T-cell (primary cell): ENCODE data around the gene KIAA1614. TPM values are rescaled to one million over a fixed set of nuclear protein-coding genes. Genes with fewer than 3 reads are reported as not detected.

Source experiments
- ATAC-seq, 4 experiments: fragments of 200-7000 bp in 3 of 4; fragments of 150-1000 bp in 1 of 4; cut with Tn5 transposase; replicated peaks in 1 of 4; 1 replicate in 3 of 4; 2 replicates in 1 of 4; pipeline ENCODE4 v1.10.0; 2021; ENCODE audit warnings: moderate library complexity in 3 of 4, mild to moderate bottlenecking in 2 of 4, moderate number of reproducible peaks in 1 of 4
- CTCF ChIA-PET, 2 donors: fragments of 300-600 bp; sonication (Branson Sonifier 250); formaldehyde crosslinking; loops; one replicate each; lab custom pipeline; 2022; ENCODE audit warnings: antibody characterized with exemption in 2 of 2; lab: Charles Lee
- POLR2A ChIA-PET, 2 donors: fragments of 300-600 bp; sonication (Branson Sonifier 250); formaldehyde crosslinking; loops; one replicate each; lab custom pipeline; 2022; ENCODE audit warnings: antibody characterized with exemption in 2 of 2; lab: Charles Lee
- DNase-seq, 35 experiments: peaks; one replicate each; pipeline versions ENCODE4 v3.0.0 to v3.0.0-alpha.2; 2013 to 2023
- H3K27ac ChIP-seq: one replicate; pipeline ENCODE4 v1.5.1; 2013; ENCODE audit warnings: low read length
- H3K27me3 ChIP-seq, 2 experiments: replicated peaks in 1 of 2; 1 replicate in 1 of 2; 2 replicates in 1 of 2; pipeline versions ENCODE4 v1.6.1 to v1.7.0; 2013; ENCODE audit warnings: low read length in 1 of 2, mixed read lengths in 1 of 2; ENCODE audit not compliant: control insufficient read depth in 2 of 2, insufficient read depth in 2 of 2; ENCODE audit errors: extremely low read depth in 1 of 2
- H3K36me3 ChIP-seq, 2 donors: 1 replicate in 1 of 2; 2 replicates in 1 of 2; pipeline versions ENCODE4 v1.6.1 to v1.7.0; 2013; ENCODE audit warnings: low read length in 1 of 2; ENCODE audit not compliant: control insufficient read depth in 2 of 2, insufficient read depth in 1 of 2; ENCODE audit errors: extremely low read depth in 1 of 2
- H3K4me1 ChIP-seq, 2 experiments: 1 replicate in 1 of 2; 2 replicates in 1 of 2; pipeline versions ENCODE4 v1.6.1 to v1.7.0; 2013; ENCODE audit warnings: low read length in 2 of 2, mixed read lengths in 1 of 2; ENCODE audit not compliant: insufficient read depth in 2 of 2, control insufficient read depth in 1 of 2; ENCODE audit errors: extremely low read depth in 1 of 2
- H3K4me3 ChIP-seq, 2 donors: 1 replicate in 1 of 2; 2 replicates in 1 of 2; pipeline versions ENCODE4 v1.5.1 to v1.7.0; 2013; ENCODE audit warnings: mild to moderate bottlenecking in 2 of 2, low read length in 1 of 2, moderate library complexity in 1 of 2; ENCODE audit not compliant: control insufficient read depth in 1 of 2; ENCODE audit errors: extremely low read depth in 1 of 2
- H3K9me3 ChIP-seq: 2 replicates; pipeline ENCODE4 v1.7.0; 2013
- H3K27ac Mint-ChIP-seq, 2 donors: one replicate each; pipeline ENCODE4 v1.8.0; 2020 to 2021; ENCODE audit warnings: mild to moderate bottlenecking in 2 of 2, mixed read lengths in 2 of 2
- H3K27me3 Mint-ChIP-seq, 2 donors: one replicate each; pipeline ENCODE4 v1.8.0; 2021 to 2022; ENCODE audit warnings: mixed read lengths in 2 of 2
- H3K36me3 Mint-ChIP-seq: one replicate; pipeline ENCODE4 v1.8.0; 2021; ENCODE audit warnings: mixed read lengths
- H3K4me1 Mint-ChIP-seq, 3 donors: one replicate each; pipeline ENCODE4 v1.8.0; 2020 to 2022; ENCODE audit warnings: mixed read lengths in 3 of 3, mild to moderate bottlenecking in 1 of 3
- H3K4me3 Mint-ChIP-seq, 3 donors: one replicate each; pipeline ENCODE4 v1.8.0; 2020 to 2022; ENCODE audit warnings: mild to moderate bottlenecking in 3 of 3, mixed read lengths in 3 of 3, moderate library complexity in 3 of 3
- H3K9me3 Mint-ChIP-seq, 3 donors: one replicate each; pipeline ENCODE4 v1.8.0; 2020 to 2022; ENCODE audit warnings: mixed read lengths in 3 of 3
- WGBS: methylation state at CpG from one replicate; pipeline ENCODE4 v1.1.5; 2013; ENCODE audit warnings: missing lambda C conversion rate; ENCODE audit not compliant: insufficient coverage; 5-methylcytosine and 5-hydroxymethylcytosine counted together
- total RNA-seq, 35 experiments: library from RNA in 6 of 35; stranded (reverse) in 6 of 35; fragments of 120-200 nt in 1 of 35; gene quantifications; one replicate each; pipeline versions ENCODE4 v1.2.1 to v1.2.4 and lab custom pipeline; 2013 to 2026

Gene KIAA1614
- total RNA-seq, 5 donors from 2014 or later (not counting 1 experiment from before 2014, with no cell fraction given): 0.05 to 0.38 (median 0.20) TPM

DNA sequence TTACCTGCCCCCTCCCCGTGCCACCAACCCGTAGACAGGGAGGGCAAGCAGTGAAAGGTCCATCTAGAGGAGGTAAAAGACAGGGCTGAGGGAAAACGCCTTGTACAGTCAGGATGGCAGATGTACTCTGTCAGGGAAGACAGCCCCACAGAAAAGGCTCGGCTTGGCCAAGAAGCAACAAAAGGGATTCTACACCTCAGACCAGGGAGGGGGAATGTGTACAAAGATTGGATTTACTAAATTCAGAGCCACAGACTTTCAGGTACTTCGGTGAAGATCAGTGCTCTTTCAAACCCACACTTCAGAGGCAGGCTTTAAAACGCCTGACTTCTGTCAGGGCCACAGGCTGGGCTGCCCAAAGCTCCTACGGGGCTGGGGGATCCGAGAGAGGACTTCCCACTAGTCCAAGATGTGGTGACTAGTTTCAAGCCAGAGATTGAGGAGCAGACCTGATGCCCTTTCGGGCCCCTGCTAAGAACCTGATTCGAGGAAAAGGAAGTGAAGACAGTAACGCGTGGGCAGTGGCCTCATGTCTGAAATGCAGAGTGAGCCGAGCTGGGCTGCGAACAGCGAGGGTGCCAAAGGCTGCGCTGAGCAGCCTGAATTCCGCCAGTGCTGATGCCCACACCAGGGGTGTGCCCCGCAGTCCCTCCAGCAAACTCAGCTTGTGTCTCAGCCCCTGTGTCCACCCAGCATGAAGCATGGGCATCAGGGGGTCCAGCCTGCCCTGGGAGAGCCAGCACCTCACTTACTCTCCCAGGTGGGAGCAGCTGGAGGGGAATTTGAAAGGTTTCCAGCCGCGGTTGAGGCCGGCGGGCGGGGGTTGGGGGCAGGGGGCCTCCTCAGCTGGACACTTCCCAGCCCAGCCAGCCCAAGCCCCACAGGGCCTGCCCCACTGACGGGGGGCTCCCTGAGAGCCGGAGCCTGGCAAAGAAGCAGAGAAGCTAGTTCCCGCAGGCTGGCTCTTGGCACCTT lies 36.2 kb downstream of the KIAA1614 start:
- Histone ChIP-seq H3K4me3 (no peak overlapping the region), H3K27ac (no peak overlapping the region), H3K9me3 (peaks cover 5% of the 10 kb centered on the region), H3K4me1 (peaks cover 0 to 7% of the 10 kb centered on the region in 2 experiments), H3K27me3 (peaks cover 0 to 3% of the 10 kb centered on the region in 2 experiments), H3K36me3 (peaks cover 0 to 5% of the 10 kb centered on the region in 2 donors)
- H3K27ac Mint-ChIP-seq: no peak overlapping the region
- no peaks in the 10 kb centered on the region for H3K27me3 Mint-ChIP-seq
- DNase-seq (no peak), ATAC-seq (no peak)
- H3K4me3 Mint-ChIP-seq: no peak overlapping the region
- WGBS: 73% methylated on average over 15 of the region's 26 CpGs
- peaks cover 39% of the 10 kb centered on the region for H3K36me3 Mint-ChIP-seq
- peaks cover 0 to 2% (median 2%) of the 10 kb centered on the region in 3 donors for H3K4me1 Mint-ChIP-seq
- ChIA-PET CTCF (interaction anchor here in 1 of 2 donors (0.6 kb wide), 1 partner anchor 470 kb away, joined by 4 read pairs; no protein-coding TSS in a partner anchor), POLR2A (interaction anchor here in 1 of 2 donors (0.6 kb wide), 1 partner anchor 525 kb away, joined by 3 read pairs; no protein-coding TSS in a partner anchor)
- H3K9me3 Mint-ChIP-seq: peaks cover 5 to 12% (median 9%) of the 10 kb centered on the region in 3 donors

DNA sequence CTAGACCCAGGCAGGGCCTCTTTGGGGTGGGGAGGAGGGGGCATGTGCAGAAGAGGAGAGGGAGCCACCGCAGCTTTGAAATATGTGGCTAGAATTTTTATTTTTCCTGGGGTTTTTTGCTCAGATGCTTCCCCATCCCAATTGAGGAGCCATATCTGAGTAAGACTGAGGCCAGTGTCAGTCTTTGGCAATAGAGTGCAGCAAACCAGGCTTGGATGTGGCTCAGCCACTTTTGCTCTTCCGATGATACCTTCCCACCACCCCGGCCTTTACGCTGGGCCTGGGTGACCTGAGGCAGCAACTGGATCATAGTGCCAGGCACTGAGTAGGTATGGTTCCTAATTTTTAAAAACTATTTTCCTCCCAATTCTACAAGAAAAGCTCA lies 36.9 kb downstream of the KIAA1614 start:
- Histone ChIP-seq H3K36me3 (peaks cover 0 to 5% of the 10 kb centered on the region in 2 donors), H3K9me3 (peaks cover 5% of the 10 kb centered on the region), H3K4me1 (peaks cover 0 to 11% of the 10 kb centered on the region in 2 experiments), H3K27me3 (peaks cover 0 to 3% of the 10 kb centered on the region in 2 experiments), H3K4me3 (no peak overlapping the region), H3K27ac (no peak overlapping the region)
- Mint-ChIP-seq H3K27ac (no peak overlapping the region), H3K9me3 (peaks cover 5 to 12% (median 9%) of the 10 kb centered on the region in 3 donors), H3K27me3 (no peaks in the 10 kb centered on the region), H3K4me1 (peaks cover 0 to 6% (median 6%) of the 10 kb centered on the region in 3 donors), H3K4me3 (no peak overlapping the region), H3K36me3 (peaks cover 35% of the 10 kb centered on the region)
- POLR2A ChIA-PET: interaction anchor here in 1 of 2 donors (0.6 kb wide), 1 partner anchor 524 kb away, joined by 3 read pairs; no protein-coding TSS in a partner anchor
- CTCF ChIA-PET: no interaction called here
- no peak for DNase-seq
- ATAC-seq: no peak
- no CpG with 5 or more reads among the region's 4 CpGs for WGBS

DNA sequence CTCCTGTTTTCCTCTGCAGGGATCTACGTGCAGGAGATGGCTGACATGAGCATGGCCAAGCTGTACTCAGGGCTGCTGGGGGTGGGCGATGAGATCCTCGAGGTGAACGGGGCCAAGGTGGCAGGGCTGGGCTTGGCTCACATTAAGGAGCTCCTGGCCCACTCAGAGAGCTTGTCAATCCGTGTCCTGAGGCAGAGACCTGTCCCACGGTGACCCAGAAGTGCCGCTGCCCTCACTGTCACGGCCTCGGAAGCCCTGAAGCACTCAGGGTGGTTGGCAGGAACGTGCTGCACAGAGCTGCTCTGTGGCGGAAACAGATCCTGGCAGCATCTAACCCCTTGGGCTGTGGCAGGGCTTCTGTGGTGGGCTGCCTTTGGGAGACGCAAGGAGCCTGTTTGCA lies 37.6 kb downstream of the KIAA1614 start:
- Mint-ChIP-seq H3K4me3 (no peak overlapping the region), H3K4me1 (peaks cover 0 to 8% (median 7%) of the 10 kb centered on the region in 3 donors), H3K36me3 (peaks cover 34% of the 10 kb centered on the region), H3K27ac (no peak overlapping the region), H3K27me3 (no peaks in the 10 kb centered on the region), H3K9me3 (peaks cover 5 to 12% (median 9%) of the 10 kb centered on the region in 3 donors)
- 94% methylated on average over 11 of the region's 12 CpGs for WGBS
- H3K36me3 ChIP-seq: peaks cover 0 to 5% of the 10 kb centered on the region in 2 donors
- DNase-seq (no peak), ATAC-seq (no peak)
- peaks cover 0 to 15% of the 10 kb centered on the region in 2 experiments for H3K4me1 ChIP-seq
- ChIA-PET POLR2A (no interaction called here), CTCF (no interaction called here)
- no peak overlapping the region for H3K27ac ChIP-seq
- peaks cover 0 to 3% of the 10 kb centered on the region in 2 experiments for H3K27me3 ChIP-seq
- H3K4me3 ChIP-seq: no peak overlapping the region
- H3K9me3 ChIP-seq: peaks cover 5% of the 10 kb centered on the region

DNA sequence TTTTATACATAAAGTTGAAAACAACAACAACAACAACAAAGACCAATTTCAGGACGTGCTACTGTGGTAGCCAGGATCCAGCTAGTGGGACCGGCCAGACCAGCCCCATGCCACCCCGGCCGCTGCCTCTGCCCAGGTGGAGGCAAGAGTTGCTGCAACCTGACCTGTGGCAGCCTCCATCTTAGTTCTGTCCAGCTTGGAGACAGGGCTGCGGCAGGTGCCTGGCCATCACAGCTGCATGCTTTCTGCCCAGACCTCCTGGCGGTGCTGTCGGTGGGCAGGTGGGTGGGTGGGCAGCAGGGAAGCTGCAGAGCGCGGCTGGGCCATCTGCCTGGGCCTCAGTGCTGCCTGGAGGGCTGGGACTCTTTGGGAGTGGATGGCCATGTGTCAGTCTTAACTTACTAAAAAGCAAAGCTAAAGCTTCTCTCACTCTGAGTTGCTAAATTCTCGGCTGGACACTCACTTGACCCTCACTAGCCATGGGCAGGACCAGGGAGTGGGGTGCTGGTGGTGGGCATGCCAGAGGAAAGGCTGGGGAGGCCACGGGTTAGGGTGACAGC lies 38.6 kb downstream of the KIAA1614 start:
- Histone ChIP-seq H3K27ac (no peak overlapping the region), H3K4me1 (peaks cover 0 to 15% of the 10 kb centered on the region in 2 experiments), H3K9me3 (peaks cover 4% of the 10 kb centered on the region), H3K4me3 (no peak overlapping the region), H3K36me3 (peaks cover 0 to 5% of the 10 kb centered on the region in 2 donors), H3K27me3 (peaks cover 0 to 3% of the 10 kb centered on the region in 2 experiments)
- peaks cover 5 to 12% (median 9%) of the 10 kb centered on the region in 3 donors for H3K9me3 Mint-ChIP-seq
- ChIA-PET CTCF (interaction anchor here in 1 of 2 donors (0.6 kb wide), 1 partner anchor 89 kb away, joined by 7 read pairs; no protein-coding TSS in a partner anchor), POLR2A (no interaction called here)
- H3K36me3 Mint-ChIP-seq: peaks cover 32% of the 10 kb centered on the region
- peaks cover 0 to 9% (median 7%) of the 10 kb centered on the region in 3 donors for H3K4me1 Mint-ChIP-seq
- DNase-seq (no peak), ATAC-seq (no peak)
- no peak overlapping the region for H3K27ac Mint-ChIP-seq
- no peaks in the 10 kb centered on the region for H3K27me3 Mint-ChIP-seq
- WGBS: 93% methylated on average over 10 of the region's 11 CpGs
- no peak overlapping the region for H3K4me3 Mint-ChIP-seq

DNA sequence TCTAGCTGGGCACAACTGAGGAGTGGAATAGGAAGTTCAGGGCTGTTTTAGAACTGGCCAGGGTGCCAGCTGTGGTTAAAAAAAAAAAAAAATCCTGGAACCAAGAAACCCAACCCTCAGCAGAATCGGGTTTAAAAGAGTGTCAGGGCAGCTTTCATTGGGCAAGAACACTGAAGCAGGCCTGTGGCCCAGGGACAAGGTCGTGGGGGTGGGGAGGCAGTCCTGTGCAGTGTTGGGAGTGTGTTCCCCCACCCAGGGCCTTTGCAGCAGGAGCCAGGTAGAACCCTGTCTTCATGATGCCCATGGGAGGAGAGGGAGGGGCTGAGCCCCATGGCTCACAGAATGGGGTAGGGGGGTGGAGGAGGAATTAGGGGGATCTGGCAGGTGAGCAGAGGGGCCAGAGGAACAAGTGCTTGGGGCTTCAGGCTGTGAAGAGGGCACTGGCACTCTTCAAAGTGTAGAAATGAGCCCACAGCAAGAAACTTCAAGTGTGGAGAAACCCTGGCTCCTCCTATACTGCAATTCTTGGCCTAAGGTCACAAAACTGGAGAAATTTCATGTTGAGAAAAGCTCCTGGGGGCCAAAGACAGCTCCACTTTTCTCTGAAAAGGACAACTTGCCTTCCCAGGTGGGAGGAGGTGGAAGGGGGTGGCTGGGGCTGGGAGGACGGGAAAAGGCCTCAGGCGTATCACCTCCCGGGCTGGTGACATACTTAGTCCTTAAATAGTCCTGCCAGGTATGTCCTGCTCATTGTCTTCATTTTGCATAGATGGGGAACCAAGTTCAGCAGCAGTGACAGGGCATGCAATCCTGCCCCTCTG lies 39.3 kb downstream of the KIAA1614 start:
- no peak for DNase-seq
- WGBS: 40% methylated on average over 1 of the region's 5 CpGs
- Histone ChIP-seq H3K36me3 (peaks cover 0 to 5% of the 10 kb centered on the region in 2 donors), H3K4me3 (no peak overlapping the region), H3K4me1 (peaks cover 0 to 15% of the 10 kb centered on the region in 2 experiments), H3K27me3 (peaks cover 0 to 2% of the 10 kb centered on the region in 2 experiments), H3K9me3 (no peaks in the 10 kb centered on the region), H3K27ac (no peak overlapping the region)
- no peak overlapping the region for H3K27ac Mint-ChIP-seq
- ChIA-PET POLR2A (no interaction called here), CTCF (interaction anchor here in 1 of 2 donors (0.6 kb wide), 1 partner anchor 1086 kb away, joined by 3 read pairs; no protein-coding TSS in a partner anchor)
- no peak overlapping the region for H3K4me3 Mint-ChIP-seq
- ATAC-seq: no peak
- peaks cover 0 to 6% (median 3%) of the 10 kb centered on the region in 3 donors for H3K9me3 Mint-ChIP-seq
- peaks cover 24% of the 10 kb centered on the region for H3K36me3 Mint-ChIP-seq
- H3K27me3 Mint-ChIP-seq: no peaks in the 10 kb centered on the region
- H3K4me1 Mint-ChIP-seq: peaks cover 0 to 9% (median 7%) of the 10 kb centered on the region in 3 donors
